HEK293T (cell line): ENCODE data around the gene NPIPB4.
A peak's percentile ranks its signal among the peaks of the same experiment; 100 is the strongest.
"Not testable (repeated sequence)": the region's sequence is repeated elsewhere in the genome, so short reads cannot be mapped to it uniquely, and the experiment has no call there.

Source experiments
- CTCF ChIA-PET: fragments of 350-600 bp; formaldehyde crosslinking; extraction: SDS; loops from one replicate; lab custom pipeline; 2021; ENCODE audit warnings: antibody characterized with exemption, inconsistent platforms; lab: Yijun Ruan, JAX
- POLR2A ChIA-PET: fragments of 350-600 bp; formaldehyde crosslinking; extraction: SDS; loops from one replicate; lab custom pipeline; 2020; ENCODE audit warnings: antibody characterized with exemption, inconsistent platforms; lab: Yijun Ruan, JAX
- DNase-seq: peaks from one replicate; pipeline ENCODE4 v3.0.0; 2012; ENCODE audit warnings: mixed read lengths; ENCODE audit errors: extremely low spot score
- ELF4 ChIP-seq: fragments of 450-650 bp; IDR thresholded peaks from 2 replicates; pipeline ENCODE4 v1.6.1; 2017; ENCODE audit warnings: antibody characterized with exemption
- L3MBTL2 ChIP-seq: fragments of 450-650 bp; conservative IDR thresholded peaks from 2 replicates; pipeline ENCODE4 v1.6.1; 2016; ENCODE audit warnings: mild to moderate bottlenecking

The NPIPB4 gene

GRCh38 chr16:21857656-21858055 is at the start of gene NPIPB4:
NPIPB4 (minus strand) TSS chr16:21857756; CDS start chr16:21857378, 378 bp downstream.
- DNase-seq, POLR2A ChIA-PET, CTCF ChIA-PET: not testable (repeated sequence)

GRCh38 chr16:21898998-21899397 is 41.4 kb upstream of the NPIPB4 start:
- DNase-seq, POLR2A ChIA-PET, CTCF ChIA-PET: not testable (repeated sequence)

- CTCF ChIA-PET, DNase-seq, POLR2A ChIA-PET: not testable (repeated sequence)
Measured at GRCh38 chr16:21881988-21882387, 24.4 kb upstream of the NPIPB4 start.

GRCh38 chr16:21837186-21837585 is 20.4 kb downstream of the NPIPB4 start:
- POLR2A ChIA-PET: not testable (repeated sequence)

GRCh38 chr16:21836334-21836733 is 21.2 kb downstream of the NPIPB4 start:
- DNase-seq, CTCF ChIA-PET, POLR2A ChIA-PET: not testable (repeated sequence)

More at GRCh38 chr16:21837186-21837585, 20.4 kb downstream of the NPIPB4 start:
- DNase-seq, CTCF ChIA-PET: not testable (repeated sequence)

GRCh38 chr16:21835747-21836146 is 21.8 kb downstream of the NPIPB4 start:
- CTCF ChIA-PET, DNase-seq, POLR2A ChIA-PET: not testable (repeated sequence)

- POLR2A ChIA-PET, CTCF ChIA-PET, DNase-seq: not testable (repeated sequence)
Measured at GRCh38 chr16:21834211-21834610, 23.3 kb downstream of the NPIPB4 start.

GRCh38 chr16:21829929-21830328 is 27.6 kb downstream of the NPIPB4 start:
- DNase-seq, POLR2A ChIA-PET, CTCF ChIA-PET: not testable (repeated sequence)

- DNase-seq, CTCF ChIA-PET, POLR2A ChIA-PET: not testable (repeated sequence)
Measured at GRCh38 chr16:21826067-21826706, 31.4 kb downstream of the NPIPB4 start.

- DNase-seq, CTCF ChIA-PET, POLR2A ChIA-PET: not testable (repeated sequence)
Measured at GRCh38 chr16:21825526-21825925, 32.0 kb downstream of the NPIPB4 start.

GRCh38 chr16:21823258-21823657 is 34.3 kb downstream of the NPIPB4 start:
- CTCF ChIA-PET, DNase-seq, POLR2A ChIA-PET: not testable (repeated sequence)

GRCh38 chr16:21820908-21821465 is 36.6 kb downstream of the NPIPB4 start:
- DNase-seq: not testable (repeated sequence)
- ChIA-PET POLR2A (interaction anchor here (1.2 to 1.4 kb wide), 3 partner anchors 12 to 257 kb away, joined by 3 to 10 read pairs (median 3); partner anchors contain the start of gene UQCRC2), CTCF (interaction anchor here (0.6 kb wide), 1 partner anchor 279 kb away, joined by 4 read pairs; no protein-coding TSS in a partner anchor)

GRCh38 chr16:21820028-21820907 is 37.3 kb downstream of the NPIPB4 start:
- CTCF ChIA-PET: interaction anchor here (0.6 kb wide), 1 partner anchor 280 kb away, joined by 4 read pairs; no protein-coding TSS in a partner anchor
- TF ChIP-seq ELF4: peak; percentile 54; the same call in 1 of the 2 replicates
- TF ChIP-seq L3MBTL2: peak; percentile 93
- peak; percentile 47 for DNase-seq
- POLR2A ChIA-PET: interaction anchor here (0.6 to 1.4 kb wide), 5 partner anchors 12 to 1210 kb away, joined by 3 to 10 read pairs (median 3); partner anchors contain the start of gene UQCRC2

GRCh38 chr16:21819617-21820016 is 37.9 kb downstream of the NPIPB4 start:
- CTCF ChIA-PET, DNase-seq: not testable (repeated sequence)

GRCh38 chr16:21817012-21817411 is 40.5 kb downstream of the NPIPB4 start:
- DNase-seq, CTCF ChIA-PET, POLR2A ChIA-PET: not testable (repeated sequence)

More at GRCh38 chr16:21819617-21820016, 37.9 kb downstream of the NPIPB4 start:
- POLR2A ChIA-PET: interaction anchor here (0.6 to 1.4 kb wide), 4 partner anchors 124 to 1211 kb away, joined by 3 to 10 read pairs (median 3); partner anchors contain the start of gene UQCRC2

GRCh38 chr16:21815694-21816093 is 41.9 kb downstream of the NPIPB4 start:
- POLR2A ChIA-PET, CTCF ChIA-PET, DNase-seq: not testable (repeated sequence)

- POLR2A ChIA-PET, DNase-seq: not testable (repeated sequence)
- CTCF ChIA-PET: interaction anchor here (0.7 kb wide), 1 partner anchor 98 kb away, joined by 7 read pairs; no protein-coding TSS in a partner anchor
Measured at GRCh38 chr16:21802375-21802663, 55.2 kb downstream of the NPIPB4 start.
